Activated CD4-positive, alpha-beta T cell treated with anti-CD3 and anti-CD28 coated beads for 4 hours (primary cell): Measurements from ENCODE around the gene TRIM14.
A peak's percentile ranks its signal among the peaks of the same experiment; 100 is the strongest.
"Not testable (repeated sequence)": the region's sequence is repeated elsewhere in the genome, so short reads cannot be mapped to it uniquely, and the experiment has no call there.

ENCODE experiments used
- DNase-seq, 2 donors: peaks; one replicate each; pipeline ENCODE4 v3.0.0-alpha.2; 2020

Gene TRIM14

GRCh38 chr9:98142182-98142907 is 23.3 kb upstream of the TRIM14 start:
- no peak for DNase-seq

- no peak for DNase-seq
Measured at GRCh38 chr9:98140503-98140902, 21.5 kb upstream of the TRIM14 start.

GRCh38 chr9:98136489-98136888 is 17.5 kb upstream of the TRIM14 start:
- DNase-seq, result no peak

- no peak for DNase-seq
Measured at GRCh38 chr9:98135938-98136337, 16.9 kb upstream of the TRIM14 start.

GRCh38 chr9:98135558-98135934 is 16.5 kb upstream of the TRIM14 start:
- DNase-seq, result no peak

- DNase-seq, result no peak
Measured at GRCh38 chr9:98134702-98135557, 15.9 kb upstream of the TRIM14 start.

- no peak for DNase-seq
Measured at GRCh38 chr9:98132806-98133631, 14.0 kb upstream of the TRIM14 start.

GRCh38 chr9:98132158-98132557 is 13.1 kb upstream of the TRIM14 start:
- no peak for DNase-seq

- no peak for DNase-seq
Measured at GRCh38 chr9:98130576-98131228, 11.7 kb upstream of the TRIM14 start.

GRCh38 chr9:98130060-98130459 is 11.0 kb upstream of the TRIM14 start:
- DNase-seq, result not testable (repeated sequence)

- DNase-seq, result no peak
Measured at GRCh38 chr9:98129451-98129881, 10.4 kb upstream of the TRIM14 start.

GRCh38 chr9:98128316-98128715 is 9.3 kb upstream of the TRIM14 start:
- no peak for DNase-seq

GRCh38 chr9:98127226-98127625 is 8.2 kb upstream of the TRIM14 start:
- DNase-seq, result no peak

- no peak for DNase-seq
Measured at GRCh38 chr9:98124637-98125426, 5.8 kb upstream of the TRIM14 start.

GRCh38 chr9:98124091-98124490 is 5.1 kb upstream of the TRIM14 start:
- not testable (repeated sequence) for DNase-seq

- DNase-seq, result no peak
Measured at GRCh38 chr9:98121058-98121457, 2.0 kb upstream of the TRIM14 start.

GRCh38 chr9:98120476-98120875 is 1.5 kb upstream of the TRIM14 start:
- no peak for DNase-seq

GRCh38 chr9:98117984-98118639 is 910 bp downstream of the TRIM14 start:
- DNase-seq, result peak; percentile 42 to 49

- not testable (repeated sequence) for DNase-seq
Measured at GRCh38 chr9:98117097-98117496, 1.9 kb downstream of the TRIM14 start.

- no peak for DNase-seq
Measured at GRCh38 chr9:98109052-98109451, 10.0 kb downstream of the TRIM14 start.

GRCh38 chr9:98108531-98109031 is 10.4 kb downstream of the TRIM14 start:
- DNase-seq, result peak; percentile 26 to 31
